ENCODE results near the gene RFPL3.

- TF ChIP-seq POLR2A (IDR thresholded peaks at IDR 0.05; ENCODE audit: low read length) (no peak), GATA1 (IDR thresholded peaks at IDR 0.05; ENCODE audit: low read depth, low read length) (no peak)
Measured at GRCh38 chr22:32319861-32320406, 37.7 kb upstream of the RFPL3 start.
